ENCODE measurements around the gene NTF3. TPM values are rescaled to one million over a fixed set of nuclear protein-coding genes. Genes with fewer than 3 reads are reported as not detected.

Gene NTF3
- total and polyA plus RNA-seq, 12 donors, result 0.20 to 2.2 (median 0.79) TPM; not detected in 1

DNA sequence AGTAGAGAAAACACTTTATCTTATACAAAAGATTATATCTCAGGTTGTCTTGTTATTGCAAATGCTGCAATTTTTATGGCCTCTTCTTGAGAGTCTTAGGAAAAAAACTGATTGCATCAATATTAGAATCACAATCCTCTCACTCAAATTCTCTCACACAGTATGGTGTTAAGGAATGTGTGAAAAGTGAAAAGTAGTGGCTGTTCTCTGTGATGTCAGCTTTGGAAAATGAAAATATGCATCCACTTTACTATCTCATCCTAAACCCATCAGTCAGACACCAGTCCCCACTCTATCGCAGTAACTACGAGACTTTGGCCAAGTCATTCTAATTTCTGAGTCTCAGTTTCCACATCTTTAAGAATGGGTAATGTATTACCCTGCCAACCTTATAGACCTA is 32.6 kb upstream of the NTF3 start:
- Histone ChIP-seq H3K4me1 (peaks cover 0 to 11% (median 0%) of the 10 kb centered on the region in 9 donors), H3K27ac (no peak overlapping the region), H3K36me3 (no peaks in the 10 kb centered on the region), H3K4me3 (no peak overlapping the region), H3K9me3 (no peaks in the 10 kb centered on the region), H3K27me3 (peaks cover 0 to 42% (median 7%) of the 10 kb centered on the region in 7 donors)
- TF ChIP-seq, protein P1, sequence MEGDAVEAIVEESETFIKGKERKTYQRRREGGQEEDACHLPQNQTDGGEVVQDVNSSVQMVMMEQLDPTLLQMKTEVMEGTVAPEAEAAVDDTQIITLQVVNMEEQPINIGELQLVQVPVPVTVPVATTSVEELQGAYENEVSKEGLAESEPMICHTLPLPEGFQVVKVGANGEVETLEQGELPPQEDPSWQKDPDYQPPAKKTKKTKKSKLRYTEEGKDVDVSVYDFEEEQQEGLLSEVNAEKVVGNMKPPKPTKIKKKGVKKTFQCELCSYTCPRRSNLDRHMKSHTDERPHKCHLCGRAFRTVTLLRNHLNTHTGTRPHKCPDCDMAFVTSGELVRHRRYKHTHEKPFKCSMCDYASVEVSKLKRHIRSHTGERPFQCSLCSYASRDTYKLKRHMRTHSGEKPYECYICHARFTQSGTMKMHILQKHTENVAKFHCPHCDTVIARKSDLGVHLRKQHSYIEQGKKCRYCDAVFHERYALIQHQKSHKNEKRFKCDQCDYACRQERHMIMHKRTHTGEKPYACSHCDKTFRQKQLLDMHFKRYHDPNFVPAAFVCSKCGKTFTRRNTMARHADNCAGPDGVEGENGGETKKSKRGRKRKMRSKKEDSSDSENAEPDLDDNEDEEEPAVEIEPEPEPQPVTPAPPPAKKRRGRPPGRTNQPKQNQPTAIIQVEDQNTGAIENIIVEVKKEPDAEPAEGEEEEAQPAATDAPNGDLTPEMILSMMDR (IDR thresholded peaks at IDR 0.05), result no peak
- DNase-seq (no peak), ATAC-seq (no peak)
- 91 to 97% methylated on average over 2 of the region's 2 CpGs for WGBS, 2 donors
- intact Hi-C loops (cut with DNase I), result no loop called here

- Histone ChIP-seq H3K36me3 (no peaks in the 10 kb centered on the region), H3K4me1 (peaks cover 0 to 5% (median 0%) of the 10 kb centered on the region in 9 donors), H3K4me3 (no peak overlapping the region), H3K27ac (no peak overlapping the region), H3K27me3 (peaks cover 0 to 40% (median 7%) of the 10 kb centered on the region in 7 donors), H3K9me3 (no peaks in the 10 kb centered on the region)
- ATAC-seq, result no peak
- 55 to 58% methylated on average over 8 of the region's 8 CpGs for WGBS, 2 donors
- intact Hi-C loops (cut with DNase I), result no loop called here
- TF ChIP-seq, protein P1 (IDR thresholded peaks at IDR 0.05), result no peak
- DNase-seq, result no peak
Measured at GRCh38 chr12:5402009-5402935, 29.6 kb upstream of the NTF3 start.

GRCh38 chr12:5403411-5403810 is 28.5 kb upstream of the NTF3 start:
- WGBS, 2 donors, result 63 to 74% methylated on average over 3 of the region's 3 CpGs
- intact Hi-C loops (cut with DNase I), result no loop called here
- peaks cover 0 to 5% (median 0%) of the 10 kb centered on the region in 9 donors for H3K4me1 ChIP-seq
- H3K4me3 ChIP-seq, result no peak overlapping the region
- no peaks in the 10 kb centered on the region for H3K9me3 ChIP-seq
- H3K27me3 ChIP-seq, result peaks cover 0 to 39% (median 9%) of the 10 kb centered on the region in 7 donors
- ATAC-seq (no peak), DNase-seq (no peak)
- no peaks in the 10 kb centered on the region for H3K36me3 ChIP-seq
- TF ChIP-seq, protein P1 (IDR thresholded peaks at IDR 0.05), result no peak
- H3K27ac ChIP-seq, result no peak overlapping the region

- DNase-seq (no peak), ATAC-seq (no peak)
- intact Hi-C loops (cut with DNase I), result no loop called here
- 60 to 67% methylated on average over 6 of the region's 6 CpGs for WGBS, 2 donors
- Histone ChIP-seq H3K36me3 (no peaks in the 10 kb centered on the region), H3K4me3 (no peak overlapping the region), H3K27me3 (peaks cover 0 to 32% (median 3%) of the 10 kb centered on the region in 7 donors), H3K27ac (no peak overlapping the region), H3K9me3 (peaks cover 0 to 13% (median 7%) of the 10 kb centered on the region in 11 donors), H3K4me1 (peaks cover 0 to 5% (median 0%) of the 10 kb centered on the region in 9 donors)
- TF ChIP-seq, protein P1 (IDR thresholded peaks at IDR 0.05), result no peak
Measured at GRCh38 chr12:5407034-5407856, 24.7 kb upstream of the NTF3 start.

All from heart right ventricle (tissue), 16 donors.